Loucy (cell line): ENCODE results near the gene NPEPL1.

Experiments
- CTCF ChIP-seq: fragments of 200-600 bp; sonication (generic); conservative IDR thresholded peaks from 2 replicates; pipeline ENCODE4 v1.5.1; 2014; ENCODE audit warnings: mild to moderate bottlenecking, antibody characterized with exemption, low read length
- EZH2phosphoT487 ChIP-seq: fragments of 200-600 bp; IDR thresholded peaks from 2 replicates; pipeline ENCODE4 v1.6.1; 2018; ENCODE audit warnings: antibody characterized with exemption, mild to moderate bottlenecking, moderate library complexity, borderline replicate concordance

- TF ChIP-seq CTCF (no peak), EZH2phosphoT487 (no peak)
Observed at GRCh38 chr20:58712806-58713731, 20.5 kb downstream of the NPEPL1 start.
